ENCODE results near the gene LMLN. TPM values are rescaled to one million over a fixed set of nuclear protein-coding genes. Genes with fewer than 3 reads are reported as not detected.
A peak's percentile ranks its signal among the peaks of the same experiment; 100 is the strongest.

The LMLN gene
- total and polyA plus RNA-seq, 2 of the 13 experiments (the other 11 are each of a cell fraction or from before 2014, with no cell fraction given), result 1.2 to 1.8 TPM

DNA sequence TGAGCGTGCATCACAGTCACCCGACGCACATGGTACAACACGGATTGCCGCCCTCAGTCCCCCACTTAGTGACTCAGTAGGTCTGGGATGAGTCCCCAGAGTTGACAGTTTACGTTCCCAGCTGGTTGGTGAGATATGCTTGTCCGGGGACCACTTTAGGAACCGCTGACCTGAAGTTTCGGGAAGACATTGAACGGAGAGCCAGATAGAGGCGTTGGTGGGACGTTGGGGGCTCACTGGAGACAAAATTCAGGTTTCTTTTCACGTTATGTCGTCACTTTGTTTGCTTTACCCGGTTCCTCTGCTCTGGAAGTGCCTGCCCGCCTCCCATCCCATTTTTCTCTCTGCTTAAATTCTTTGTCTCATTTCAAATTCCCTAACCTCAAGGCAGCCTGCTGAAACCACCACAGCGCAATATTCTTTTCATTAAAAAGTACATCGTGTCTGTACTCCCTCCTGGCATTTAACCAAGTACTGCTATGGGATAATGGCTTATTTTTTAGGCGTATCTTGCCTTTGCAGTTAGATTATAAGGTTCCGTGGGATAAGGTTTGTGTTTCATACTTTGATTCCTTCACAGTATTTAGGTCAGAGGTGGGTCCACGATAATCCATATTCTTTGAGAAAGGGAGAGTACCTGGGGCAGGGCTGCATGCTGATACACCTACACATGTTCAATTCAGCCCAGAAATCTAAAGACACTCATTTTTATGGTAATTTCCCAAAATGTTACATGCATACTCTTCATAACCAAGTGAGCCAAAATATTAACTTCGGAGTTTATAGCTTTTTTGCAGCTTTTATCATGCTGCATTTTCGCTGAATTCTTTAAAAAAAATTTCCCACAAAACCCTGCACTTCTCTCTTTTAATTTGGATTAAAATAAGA lies 921 bp downstream of the LMLN start (continued):
- TF ChIP-seq ZNF501 (CRISPR knock-in tag; IDR thresholded peaks at IDR 0.05), result no peak
- TF ChIP-seq GABPB1 (CRISPR knock-in tag; IDR thresholded peaks at IDR 0.05), result no peak
- TF ChIP-seq NONO (IDR thresholded peaks at IDR 0.05), result no peak
- TF ChIP-seq NONO (CRISPR knock-in tag; conservative IDR thresholded peaks at IDR 0.05), result no peak
- TF ChIP-seq ZBTB42 (CRISPR knock-in tag; IDR thresholded peaks at IDR 0.05), result no peak
- TF ChIP-seq ZNF891 (CRISPR knock-in tag; IDR thresholded peaks at IDR 0.05), result no peak; the same call in 1 of the 2 replicates
- TF ChIP-seq NFYB (CRISPR knock-in tag; IDR thresholded peaks at IDR 0.05), result no peak
- no peak for TF ChIP-seq CREM (IDR thresholded peaks at IDR 0.05)
- TF ChIP-seq CREM (CRISPR knock-in tag; IDR thresholded peaks at IDR 0.05), result no peak
- TF ChIP-seq, protein P1, sequence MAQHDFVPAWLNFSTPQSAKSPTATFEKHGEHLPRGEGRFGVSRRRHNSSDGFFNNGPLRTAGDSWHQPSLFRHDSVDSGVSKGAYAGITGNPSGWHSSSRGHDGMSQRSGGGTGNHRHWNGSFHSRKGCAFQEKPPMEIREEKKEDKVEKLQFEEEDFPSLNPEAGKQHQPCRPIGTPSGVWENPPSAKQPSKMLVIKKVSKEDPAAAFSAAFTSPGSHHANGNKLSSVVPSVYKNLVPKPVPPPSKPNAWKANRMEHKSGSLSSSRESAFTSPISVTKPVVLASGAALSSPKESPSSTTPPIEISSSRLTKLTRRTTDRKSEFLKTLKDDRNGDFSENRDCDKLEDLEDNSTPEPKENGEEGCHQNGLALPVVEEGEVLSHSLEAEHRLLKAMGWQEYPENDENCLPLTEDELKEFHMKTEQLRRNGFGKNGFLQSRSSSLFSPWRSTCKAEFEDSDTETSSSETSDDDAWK (CRISPR knock-in tag; IDR thresholded peaks at IDR 0.05), result no peak
- TF ChIP-seq ZNF234 (CRISPR knock-in tag; conservative IDR thresholded peaks at IDR 0.05), result no peak
- TF ChIP-seq DPF2 (CRISPR knock-in tag; IDR thresholded peaks at IDR 0.05; ENCODE audit: borderline replicate concordance, low read depth), result no peak
- TF ChIP-seq, protein P2, sequence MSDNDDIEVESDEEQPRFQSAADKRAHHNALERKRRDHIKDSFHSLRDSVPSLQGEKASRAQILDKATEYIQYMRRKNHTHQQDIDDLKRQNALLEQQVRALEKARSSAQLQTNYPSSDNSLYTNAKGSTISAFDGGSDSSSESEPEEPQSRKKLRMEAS (IDR thresholded peaks at IDR 0.05), result peak; percentile 56; the same call in 1 of the 2 replicates
- 0 out of 2 replicates have a peak, but pooled peaks have one; percentile 35 for TF ChIP-seq ZNF224 (CRISPR knock-in tag; IDR thresholded peaks at IDR 0.05)
- TF ChIP-seq RNF2 (conservative IDR thresholded peaks at IDR 0.05; ENCODE audit: low read depth), result no peak
- TF ChIP-seq ZNF766 (CRISPR knock-in tag; IDR thresholded peaks at IDR 0.05; ENCODE audit: borderline replicate concordance), result no peak
- no peak for TF ChIP-seq HNF1A (IDR thresholded peaks at IDR 0.05; ENCODE audit: low read depth)
- TF ChIP-seq HNF1A (CRISPR knock-in tag; IDR thresholded peaks at IDR 0.05; ENCODE audit: borderline replicate concordance), result no peak
- no peak for TF ChIP-seq ZUFSP (CRISPR knock-in tag; IDR thresholded peaks at IDR 0.05; ENCODE audit: borderline replicate concordance)
- TF ChIP-seq THYN1 (CRISPR knock-in tag; IDR thresholded peaks at IDR 0.05; ENCODE audit: borderline replicate concordance, low read depth), result no peak
- no peak for TF ChIP-seq SP5 (CRISPR knock-in tag; IDR thresholded peaks at IDR 0.05; ENCODE audit: borderline replicate concordance, low read depth)
- no peak for TF ChIP-seq MAFK (conservative IDR thresholded peaks at IDR 0.05 in 1 of 2, IDR thresholded peaks at IDR 0.05 in 1 of 2; ENCODE audit: low read length in 2 of 2)
- TF ChIP-seq KDM1A (CRISPR knock-in tag; IDR thresholded peaks at IDR 0.05), result no peak
- no peak for TF ChIP-seq RORA (CRISPR knock-in tag; IDR thresholded peaks at IDR 0.05)

Data from HepG2 (cell line).